A172 (cell line): ENCODE data around the gene PHYKPL. TPM values are rescaled to one million over a fixed set of nuclear protein-coding genes. Genes with fewer than 3 reads are reported as not detected.

Experiments
- DNase-seq: peaks from one replicate; pipeline ENCODE4 v3.0.0-alpha.2; 2015; ENCODE audit warnings: low spot score
- total RNA-seq: library from RNA; depleted of rRNA; stranded (reverse); fragments of >200 nt; shearing (Covaris generic); gene quantifications from 2 replicates; pipeline ENCODE4 v1.2.3, GENCODE V29; 2014

Gene PHYKPL
- total RNA-seq, 1 experiment from 2014 or later = 2.4 TPM

- DNase-seq = no peak
These were observed 8.7 kb downstream of the PHYKPL start for GRCh38 chr5:178223828-178224335.

GRCh38 chr5:178223196-178223773 is 9.3 kb downstream of the PHYKPL start:
- DNase-seq = no peak

- no peak for DNase-seq
These were observed 10.3 kb downstream of the PHYKPL start for GRCh38 chr5:178222292-178222691.

GRCh38 chr5:178221853-178222252 is 10.7 kb downstream of the PHYKPL start:
- DNase-seq = no peak

- no peak for DNase-seq
These were observed 11.3 kb downstream of the PHYKPL start for GRCh38 chr5:178221282-178221681.

- DNase-seq = no peak
These were observed 13.8 kb downstream of the PHYKPL start for GRCh38 chr5:178218827-178219226.

- no peak for DNase-seq
These were observed 14.3 kb downstream of the PHYKPL start for GRCh38 chr5:178218237-178218776.

- DNase-seq = no peak
These were observed 15.8 kb downstream of the PHYKPL start for GRCh38 chr5:178216779-178217178.

- no peak for DNase-seq
These were observed 16.5 kb downstream of the PHYKPL start for GRCh38 chr5:178216088-178216534.

GRCh38 chr5:178215280-178216002 is 17.2 kb downstream of the PHYKPL start:
- DNase-seq = no peak

- DNase-seq = no peak
These were observed 18.3 kb downstream of the PHYKPL start for GRCh38 chr5:178214160-178214803.

GRCh38 chr5:178213748-178214151 is 18.9 kb downstream of the PHYKPL start:
- no peak for DNase-seq

- no peak for DNase-seq
These were observed 19.6 kb downstream of the PHYKPL start for GRCh38 chr5:178213003-178213461.

- DNase-seq = no peak
These were observed 20.2 kb downstream of the PHYKPL start for GRCh38 chr5:178212241-178213002.

- no peak for DNase-seq
These were observed 21.2 kb downstream of the PHYKPL start for GRCh38 chr5:178211095-178212048.

- DNase-seq = no peak
These were observed 21.9 kb downstream of the PHYKPL start for GRCh38 chr5:178210686-178211085.

GRCh38 chr5:178210073-178210535 is 22.5 kb downstream of the PHYKPL start:
- no peak for DNase-seq

GRCh38 chr5:178209334-178210072 is 23.1 kb downstream of the PHYKPL start:
- DNase-seq = no peak

GRCh38 chr5:178208540-178209227 is 23.9 kb downstream of the PHYKPL start:
- no peak for DNase-seq
